ENCODE results near the gene REM2. TPM values are rescaled to one million over a fixed set of nuclear protein-coding genes. Genes with fewer than 3 reads are reported as not detected.
"Not testable (repeated sequence)": the region's sequence is repeated elsewhere in the genome, so short reads cannot be mapped to it uniquely, and the experiment has no call there.

REM2 gene
- total and polyA plus RNA-seq, 2 of the 4 experiments (the other 2 are of a cell fraction): under 0.01 to 0.07 TPM

- H2BK15ac ChIP-seq (ENCODE audit: low read depth, low read length); H3K4ac ChIP-seq (ENCODE audit: low read depth, low read length); H3K9ac ChIP-seq (ENCODE audit: low read depth, low read length); H4K91ac ChIP-seq (ENCODE audit: insufficient read depth, low read depth, low read length); H3K27ac ChIP-seq (ENCODE audit: insufficient read depth, low read length); H4K20me1 ChIP-seq (ENCODE audit: insufficient read depth, low read length); H3K4me2 ChIP-seq (ENCODE audit: low read depth, low read length); H2BK120ac ChIP-seq (ENCODE audit: low read depth, low read length); H3K14ac ChIP-seq (replicated peaks; ENCODE audit: low read depth, low read length); H2AK9ac ChIP-seq (replicated peaks; ENCODE audit: low read depth, low read length, poor library complexity); H3K4me3 ChIP-seq (ENCODE audit: insufficient read depth, low read depth, low read length); POLR2A ChIA-PET (ENCODE audit: unreplicated experiment); in situ Hi-C loops (cut with MboI; ENCODE audit: low sequenced_read_pairs); ATAC-seq (ENCODE audit: low read depth); H3K18ac ChIP-seq (ENCODE audit: low read depth, low read length); H3K36me3 ChIP-seq (ENCODE audit: control insufficient read depth, insufficient read depth, low read length); H3K9me1 ChIP-seq (ENCODE audit: insufficient read depth, low read length); BruUV-seq (replicated peaks); H3K56ac ChIP-seq (ENCODE audit: extremely low read depth, insufficient read depth, low read length); DNase-seq; H3K9me3 ChIP-seq (ENCODE audit: control insufficient read depth, insufficient read depth, low read length); H4K8ac ChIP-seq (ENCODE audit: low read depth in 2 of 2, low read length in 2 of 2); H2AK5ac ChIP-seq (ENCODE audit: low read depth, low read length); H2BK5ac ChIP-seq (ENCODE audit: low read depth, low read length, poor library complexity, severe bottlenecking); H3K27me3 ChIP-seq (ENCODE audit: control insufficient read depth, insufficient read depth, low read length); H3K4me1 ChIP-seq (ENCODE audit: control insufficient read depth, insufficient read depth, low read length); H3K23ac ChIP-seq (ENCODE audit: low read depth, low read length); H2BK20ac ChIP-seq (ENCODE audit: low read depth, low read length); dilution Hi-C loops (cut with HindIII; ENCODE audit: low sequenced_read_pairs, unreplicated experiment); H4K5ac ChIP-seq (ENCODE audit: low read depth, low read length); H2AFZ ChIP-seq (replicated peaks; ENCODE audit: low read length, poor library complexity): not testable (repeated sequence)
- peaks cover 21 to 55% of the 10 kb centered on the region in 2 experiments for H3K79me1 ChIP-seq (ENCODE audit: low read depth in 1 of 2, low read length in 2 of 2)
- CTCF ChIA-PET: interaction anchor here (0.6 to 0.7 kb wide), 2 partner anchors 9 to 16 kb away, joined by 3 to 7 read pairs; no protein-coding TSS in a partner anchor
- intact Hi-C loops (cut with micrococcal nuclease): loop anchor here (5.0 kb wide), 1 partner anchor 78 kb away; the partner anchor contains the start of gene MMP14
- WGBS, 2 experiments (ENCODE audit: extremely low coverage in 2 of 2, insufficient read length in 1 of 2): no CpG with 5 or more reads among the region's 4 CpGs
Measured at GRCh38 chr14:22914836-22915235, 31.8 kb downstream of the REM2 start.
